Measurements from ENCODE around the gene NSF.

GRCh38 chr17:46772475-46773220 is 182.2 kb downstream of the NSF start:
- TF ChIP-seq, protein P1, sequence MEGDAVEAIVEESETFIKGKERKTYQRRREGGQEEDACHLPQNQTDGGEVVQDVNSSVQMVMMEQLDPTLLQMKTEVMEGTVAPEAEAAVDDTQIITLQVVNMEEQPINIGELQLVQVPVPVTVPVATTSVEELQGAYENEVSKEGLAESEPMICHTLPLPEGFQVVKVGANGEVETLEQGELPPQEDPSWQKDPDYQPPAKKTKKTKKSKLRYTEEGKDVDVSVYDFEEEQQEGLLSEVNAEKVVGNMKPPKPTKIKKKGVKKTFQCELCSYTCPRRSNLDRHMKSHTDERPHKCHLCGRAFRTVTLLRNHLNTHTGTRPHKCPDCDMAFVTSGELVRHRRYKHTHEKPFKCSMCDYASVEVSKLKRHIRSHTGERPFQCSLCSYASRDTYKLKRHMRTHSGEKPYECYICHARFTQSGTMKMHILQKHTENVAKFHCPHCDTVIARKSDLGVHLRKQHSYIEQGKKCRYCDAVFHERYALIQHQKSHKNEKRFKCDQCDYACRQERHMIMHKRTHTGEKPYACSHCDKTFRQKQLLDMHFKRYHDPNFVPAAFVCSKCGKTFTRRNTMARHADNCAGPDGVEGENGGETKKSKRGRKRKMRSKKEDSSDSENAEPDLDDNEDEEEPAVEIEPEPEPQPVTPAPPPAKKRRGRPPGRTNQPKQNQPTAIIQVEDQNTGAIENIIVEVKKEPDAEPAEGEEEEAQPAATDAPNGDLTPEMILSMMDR (IDR thresholded peaks at IDR 0.05 in 2 of 3, conservative IDR thresholded peaks at IDR 0.05 in 1 of 3; ENCODE audit: control insufficient read depth in 2 of 3, extremely low read depth in 1 of 3, insufficient read depth in 1 of 3, low read depth in 3 of 3, low read length in 3 of 3), result no peak
- TF ChIP-seq CHD4 (IDR thresholded peaks at IDR 0.05) (no peak), ESRRA (IDR thresholded peaks at IDR 0.05; ENCODE audit: low read length) (no peak), FOXM1 (IDR thresholded peaks at IDR 0.05; ENCODE audit: low read depth, low read length) (no peak), GABPA (IDR thresholded peaks at IDR 0.05; ENCODE audit: low read depth) (no peak)
- TF ChIP-seq, protein P2, sequence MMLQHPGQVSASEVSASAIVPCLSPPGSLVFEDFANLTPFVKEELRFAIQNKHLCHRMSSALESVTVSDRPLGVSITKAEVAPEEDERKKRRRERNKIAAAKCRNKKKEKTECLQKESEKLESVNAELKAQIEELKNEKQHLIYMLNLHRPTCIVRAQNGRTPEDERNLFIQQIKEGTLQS (IDR thresholded peaks at IDR 0.05; ENCODE audit: borderline replicate concordance, extremely low read depth, low read depth, low read length), result no peak

Data from GM12878 (cell line).